ENCODE data around the gene VAMP1.
"Not testable (repeated sequence)": the region's sequence is repeated elsewhere in the genome, so short reads cannot be mapped to it uniquely, and the experiment has no call there.

- not testable (repeated sequence) for TF ChIP-seq CTCF (conservative IDR thresholded peaks at IDR 0.05 in 1 of 2, IDR thresholded peaks at IDR 0.05 in 1 of 2; ENCODE audit: extremely low read depth in 1 of 2, insufficient read depth in 1 of 2, low read depth in 1 of 2, low read length in 2 of 2); EZH2 (IDR thresholded peaks at IDR 0.05; ENCODE audit: borderline replicate concordance, low read length)
Measured at GRCh38 chr12:6490673-6491072, 20.2 kb upstream of the VAMP1 start.

Data from mammary epithelial cell (primary cell).